Stimulated activated CD8-positive, alpha-beta memory T cell treated with anti-CD3 and anti-CD28 coated beads, Interleukin-2, amount 100 ng/mL, for 48 hours (primary cell): ENCODE measurements around the gene SHISA6.

ENCODE experiments used
- DNase-seq, 2 donors: peaks; one replicate each; pipeline ENCODE4 v3.0.0-alpha.2; 2020; ENCODE audit warnings: low read depth in 2 of 2

The SHISA6 gene

GRCh38 chr17:11515901-11516300 is 274.9 kb downstream of the SHISA6 start:
- DNase-seq = no peak

- no peak for DNase-seq
These were observed 294.2 kb downstream of the SHISA6 start for GRCh38 chr17:11535231-11535630.

- no peak for DNase-seq
These were observed 297.4 kb downstream of the SHISA6 start for GRCh38 chr17:11538366-11538765.

DNA sequence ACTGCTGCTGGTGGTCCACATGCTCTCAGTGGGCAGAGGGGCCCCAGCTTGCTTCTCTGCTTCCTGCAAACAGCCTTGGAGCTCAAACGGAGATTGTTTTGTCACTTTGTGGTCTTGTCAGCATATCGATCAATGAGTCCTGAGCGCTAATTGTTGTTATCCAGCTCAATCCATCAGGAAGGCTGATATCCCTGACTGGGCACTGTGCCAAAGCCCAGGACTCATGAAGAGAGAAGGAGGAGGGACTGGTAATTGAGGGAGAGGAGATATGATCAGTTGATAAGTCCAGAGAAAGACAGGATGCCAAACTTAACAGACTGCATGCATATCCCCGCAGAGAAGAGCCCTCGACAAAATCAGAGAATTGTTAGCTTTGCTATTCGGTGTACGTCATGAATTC is 298.6 kb downstream of the SHISA6 start:
- DNase-seq = no peak

DNA sequence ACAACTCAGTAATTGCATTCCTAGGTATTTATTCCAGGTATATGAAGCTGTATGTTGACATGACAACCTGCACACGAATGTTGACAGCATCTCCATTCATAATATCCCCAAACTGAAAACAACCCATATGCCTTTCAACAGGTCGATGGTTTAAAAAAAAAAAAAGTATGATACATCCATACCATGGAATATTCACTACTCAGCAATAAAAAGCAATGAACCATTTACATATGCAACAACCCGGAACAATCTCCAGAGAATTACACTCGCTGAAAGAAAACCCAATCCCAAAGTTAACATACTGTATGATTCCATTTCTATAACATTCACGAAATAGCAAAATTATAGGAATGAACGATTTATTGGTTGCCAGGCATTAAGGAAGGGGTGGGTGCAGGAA is 304.0 kb downstream of the SHISA6 start:
- DNase-seq = no peak

GRCh38 chr17:11545696-11546095 is 304.7 kb downstream of the SHISA6 start:
- DNase-seq = no peak

DNA sequence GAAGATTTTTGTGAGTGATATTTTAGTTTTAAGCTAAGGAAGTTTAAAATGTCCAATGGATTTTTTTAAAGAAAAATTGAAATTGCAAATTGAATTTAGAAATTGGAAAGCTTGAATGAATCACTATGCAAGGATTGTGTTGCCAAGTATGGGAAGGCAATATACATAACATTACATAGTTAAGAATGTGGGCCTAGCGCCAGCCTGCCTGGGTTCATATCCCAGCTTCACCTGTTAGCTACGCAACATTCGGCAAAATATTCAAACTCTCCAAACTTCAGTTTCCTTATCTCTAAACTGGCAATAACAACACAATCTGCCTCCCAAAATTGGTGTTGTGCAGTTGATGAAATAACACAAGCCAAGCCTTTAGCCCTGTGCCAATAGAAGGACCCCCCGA is 306.8 kb downstream of the SHISA6 start:
- no peak for DNase-seq

DNA sequence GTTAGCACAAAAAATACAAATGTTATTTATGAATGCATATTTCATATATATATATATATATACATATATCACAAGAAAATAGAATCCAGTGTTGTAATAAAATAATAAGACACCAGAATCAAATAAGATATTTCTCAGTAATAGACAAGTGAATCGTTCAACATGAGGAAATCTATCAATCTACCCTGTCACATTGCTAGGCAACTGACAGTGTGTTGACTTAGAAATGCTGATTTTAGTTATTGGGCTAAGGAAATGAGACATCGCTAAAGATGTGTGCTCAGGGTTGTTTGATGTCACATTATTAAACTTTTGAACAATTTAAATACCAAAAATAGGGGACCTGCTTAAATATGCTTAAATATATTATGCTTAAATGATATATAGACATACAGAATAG is 307.4 kb downstream of the SHISA6 start:
- DNase-seq = no peak

DNA sequence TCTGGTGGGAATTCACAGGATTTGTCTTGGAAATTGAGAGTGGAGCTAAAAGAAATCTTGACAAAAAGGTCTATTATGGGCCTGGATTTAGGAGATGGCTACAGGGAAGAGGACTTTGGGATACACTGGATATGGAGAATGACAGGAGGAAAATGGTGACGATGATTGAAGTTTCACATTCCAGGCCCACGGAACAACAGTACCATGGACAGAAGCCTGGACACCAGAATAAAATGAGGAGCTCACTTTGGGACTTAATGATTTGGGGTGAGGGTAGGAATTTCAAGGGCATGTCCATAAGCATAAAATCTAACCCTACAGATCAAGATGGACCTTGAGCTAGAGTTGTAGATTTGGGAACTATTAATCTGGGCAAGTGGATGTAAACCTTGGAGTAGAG is 309.4 kb downstream of the SHISA6 start:
- DNase-seq = no peak

DNA sequence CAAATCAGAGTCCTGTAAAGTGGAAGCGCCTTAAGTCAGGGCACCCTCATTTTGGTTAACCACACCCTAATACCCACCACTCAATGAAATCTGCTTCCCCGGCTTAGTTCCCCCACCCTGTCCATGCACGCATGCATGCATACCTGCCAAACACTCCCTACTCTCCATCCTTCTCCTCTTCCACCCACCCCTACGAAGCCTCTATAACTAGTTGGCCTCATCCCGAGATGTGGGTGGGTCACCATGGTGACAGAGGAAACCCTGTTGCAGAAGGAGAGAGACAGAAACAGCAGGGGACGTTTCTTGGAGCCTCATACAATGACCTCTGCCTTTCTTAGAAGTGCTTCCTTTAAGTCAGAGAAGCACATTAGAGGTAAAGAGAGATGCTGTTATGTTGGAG is 310.4 kb downstream of the SHISA6 start:
- DNase-seq = no peak

- DNase-seq = no peak
These were observed 312.1 kb downstream of the SHISA6 start for GRCh38 chr17:11553135-11553534.

GRCh38 chr17:11554042-11554441 is 313.0 kb downstream of the SHISA6 start:
- DNase-seq = no peak

DNA sequence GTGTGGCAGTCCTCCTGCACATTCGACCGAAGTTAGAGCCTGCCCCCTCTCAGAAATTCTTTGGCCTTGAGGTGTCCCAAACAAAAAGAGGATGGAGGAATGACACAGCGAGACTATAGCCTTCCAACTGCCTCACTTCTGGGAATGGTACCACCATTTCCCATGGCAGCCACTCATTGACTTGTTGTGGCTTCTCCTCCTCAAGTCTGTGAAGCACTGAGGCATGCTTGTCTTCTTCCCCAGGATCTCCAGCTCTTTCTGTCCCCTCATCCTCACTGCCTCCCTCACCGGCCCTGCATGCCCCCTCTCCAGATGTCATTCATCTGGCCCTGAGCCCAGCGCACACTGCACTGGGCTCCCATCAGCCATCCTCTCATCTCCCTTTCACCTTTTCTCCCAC is 313.5 kb downstream of the SHISA6 start:
- DNase-seq = no peak

GRCh38 chr17:11555530-11555929 is 314.5 kb downstream of the SHISA6 start:
- DNase-seq = no peak

DNA sequence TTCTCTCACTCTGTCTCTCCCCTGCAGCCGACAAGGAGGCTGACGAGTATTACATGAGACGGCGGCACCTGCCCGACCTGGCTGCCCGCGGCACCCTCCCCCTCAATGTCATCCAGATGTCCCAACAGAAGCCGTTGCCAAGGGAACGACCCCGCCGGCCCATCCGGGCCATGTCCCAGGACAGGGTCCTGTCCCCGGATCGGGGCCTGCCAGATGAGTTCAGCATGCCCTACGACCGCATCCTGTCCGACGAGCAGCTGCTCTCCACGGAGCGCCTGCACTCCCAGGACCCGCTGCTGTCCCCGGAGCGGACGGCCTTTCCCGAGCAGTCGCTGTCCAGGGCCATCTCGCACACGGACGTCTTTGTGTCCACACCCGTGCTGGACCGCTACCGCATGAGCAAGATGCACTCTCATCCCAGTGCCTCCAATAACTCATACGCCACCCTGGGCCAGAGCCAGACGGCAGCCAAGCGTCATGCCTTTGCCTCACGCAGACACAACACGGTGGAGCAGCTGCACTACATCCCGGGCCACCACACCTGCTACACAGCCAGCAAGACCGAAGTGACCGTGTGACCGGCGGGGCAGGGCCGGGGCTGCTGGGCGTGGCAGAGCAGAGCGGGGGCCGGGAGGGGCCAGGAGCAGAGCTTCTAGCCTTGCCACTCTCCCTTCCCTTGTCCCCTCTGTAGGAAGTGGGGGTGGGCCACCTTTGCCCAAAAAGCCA is 316.9 kb downstream of the SHISA6 start:
- DNase-seq = no peak

DNA sequence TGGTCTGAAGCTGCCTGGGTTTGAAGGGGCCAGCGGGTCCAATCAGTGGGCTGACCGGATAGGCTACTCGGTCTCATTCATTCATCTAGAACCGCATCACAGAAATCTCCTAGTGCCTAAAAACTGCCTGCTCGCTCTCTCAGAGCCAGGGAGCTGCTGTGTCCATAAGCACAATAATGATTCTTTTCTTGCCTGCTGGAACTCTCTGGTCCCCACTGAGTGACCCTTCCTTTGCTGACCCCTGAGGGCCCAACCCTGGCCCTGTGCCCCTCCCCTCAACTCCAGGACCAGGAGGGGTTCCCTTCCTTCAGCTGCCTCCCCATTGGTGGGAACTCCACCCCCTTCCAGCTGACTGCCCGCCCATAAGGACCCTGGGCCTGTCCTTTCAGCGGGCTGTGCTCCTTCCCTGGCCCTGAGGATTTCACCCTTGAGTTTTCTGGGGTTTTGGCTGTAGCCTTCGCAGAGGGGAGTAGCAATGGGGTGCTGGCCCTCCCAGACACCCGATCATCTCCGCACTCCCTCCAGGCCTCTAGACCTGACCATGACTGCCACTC is 317.7 kb downstream of the SHISA6 start:
- DNase-seq = no peak

DNA sequence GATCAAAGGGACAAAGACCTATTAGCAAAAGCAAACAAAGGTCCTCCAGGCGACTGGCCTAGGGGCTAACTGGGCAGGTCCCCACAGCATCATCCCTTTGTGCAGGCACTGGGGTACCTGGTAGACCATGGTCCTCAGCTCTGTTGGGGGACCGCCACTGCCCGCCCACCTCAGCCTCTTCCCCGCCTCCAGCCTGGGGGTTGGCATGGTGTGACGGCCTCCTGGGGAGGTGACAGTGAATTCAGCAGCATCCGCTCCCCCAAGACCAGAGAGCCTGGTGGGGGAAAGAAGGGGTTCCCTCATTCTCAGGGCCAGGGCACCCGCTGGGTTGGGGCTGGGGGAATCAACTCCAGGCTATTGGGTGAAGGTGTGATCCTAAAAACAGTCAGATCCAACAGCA is 318.6 kb downstream of the SHISA6 start:
- no peak for DNase-seq

- no peak for DNase-seq
These were observed 320.3 kb downstream of the SHISA6 start for GRCh38 chr17:11561281-11561680.

- no peak for DNase-seq
These were observed 320.7 kb downstream of the SHISA6 start for GRCh38 chr17:11561702-11562101.

- no peak for DNase-seq
These were observed 323.8 kb downstream of the SHISA6 start for GRCh38 chr17:11564589-11565380.

- no peak for DNase-seq
These were observed 324.6 kb downstream of the SHISA6 start for GRCh38 chr17:11565591-11565990.

DNA sequence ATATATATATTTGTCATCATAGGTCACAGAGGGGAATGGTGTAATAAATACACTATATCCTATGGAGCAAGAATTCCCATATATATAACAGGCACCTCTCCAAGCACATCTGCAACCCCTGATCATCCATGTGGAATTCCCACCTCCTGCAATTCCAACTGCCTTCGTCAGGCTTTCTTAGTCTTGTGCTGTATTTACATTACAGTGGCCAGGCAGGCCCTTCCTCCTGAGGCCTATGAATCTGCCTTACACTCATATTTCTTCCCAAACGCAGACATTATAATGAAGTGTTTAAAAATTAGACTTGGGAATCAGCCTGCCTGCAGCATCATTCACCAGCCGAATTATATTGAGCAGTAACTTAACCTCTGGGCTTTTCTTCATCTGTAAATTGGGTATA is 338.0 kb downstream of the SHISA6 start:
- no peak for DNase-seq

DNA sequence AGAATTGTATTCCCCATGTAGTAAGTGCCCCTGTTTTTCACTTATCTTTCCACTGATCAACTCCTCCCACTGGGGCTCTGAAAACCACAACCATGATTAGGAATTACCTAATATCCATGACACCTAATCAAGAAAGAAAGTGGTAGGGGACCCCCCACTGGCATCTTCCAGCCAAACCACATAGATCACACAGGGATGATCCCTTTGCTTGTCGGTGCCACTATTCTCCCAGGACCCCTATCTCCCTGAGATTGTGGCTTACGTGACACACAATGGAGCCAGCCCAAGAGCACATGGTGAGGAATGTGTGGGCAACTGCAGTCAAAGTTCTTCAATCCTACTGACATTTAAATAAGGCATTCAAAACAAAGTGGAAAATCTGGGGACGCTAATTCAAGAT is 339.7 kb downstream of the SHISA6 start:
- no peak for DNase-seq
